ENCODE results near the gene HSP90AB1. TPM values are rescaled to one million over a fixed set of nuclear protein-coding genes. Genes with fewer than 3 reads are reported as not detected.
"Not testable (repeated sequence)": the region's sequence is repeated elsewhere in the genome, so short reads cannot be mapped to it uniquely, and the experiment has no call there.

Gene HSP90AB1
- total RNA-seq, 1 donor from 2014 or later, result 873 TPM

DNA sequence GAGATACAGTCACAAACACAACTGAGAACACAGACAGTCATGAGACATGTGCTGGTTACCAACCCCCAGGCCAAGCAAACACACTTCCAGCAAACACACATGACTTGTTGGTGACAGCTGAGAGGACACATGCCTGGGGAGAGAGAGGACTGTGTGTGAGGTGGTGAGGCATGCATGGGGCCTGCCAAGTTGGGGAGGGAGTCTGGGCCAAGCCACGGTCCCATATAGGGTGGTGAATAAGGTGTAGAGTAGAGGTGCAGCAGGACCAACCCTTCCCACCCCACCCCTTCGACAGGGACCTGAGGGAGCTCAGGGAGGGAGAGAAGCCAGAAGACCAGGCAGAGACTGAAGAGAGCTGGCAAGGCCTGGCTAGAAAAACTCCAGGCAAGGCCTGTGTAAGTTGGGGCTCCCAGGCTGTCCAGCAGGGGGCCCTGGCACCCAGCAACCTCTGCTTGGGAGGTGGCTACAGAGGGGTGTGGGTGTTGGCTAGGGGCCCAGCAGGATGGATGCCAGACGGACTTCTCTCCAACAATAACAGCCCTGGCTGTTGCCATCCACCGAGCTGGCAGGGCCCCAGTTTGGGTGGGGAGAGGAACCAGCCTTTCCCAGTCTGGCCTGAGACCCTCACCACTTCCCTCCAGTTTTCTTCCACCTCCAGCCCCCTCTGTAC is 25.5 kb upstream of the HSP90AB1 start:
- DNase-seq, result peak; percentile 96
- intact Hi-C loops (cut with micrococcal nuclease), result no loop called here
- ATAC-seq, result peak; percentile 67

DNA sequence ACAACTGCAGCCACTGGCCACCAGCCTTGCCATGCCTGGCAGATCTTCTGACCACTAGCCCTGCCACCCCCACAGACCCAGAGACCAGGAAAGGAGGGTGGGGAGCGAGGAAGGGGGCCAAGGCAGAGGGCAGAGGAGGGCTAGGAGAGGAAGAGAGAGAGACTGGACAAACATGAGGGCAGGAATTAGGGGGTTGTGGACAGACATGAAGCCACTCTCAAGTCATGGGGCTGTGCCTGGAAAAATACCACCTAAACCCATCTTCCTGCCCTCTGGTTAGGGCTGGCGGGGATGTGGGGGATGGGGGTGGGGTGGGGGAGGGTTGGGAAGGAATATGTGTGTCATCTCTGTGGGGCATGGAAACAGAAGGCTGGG is 25.0 kb upstream of the HSP90AB1 start:
- intact Hi-C loops (cut with micrococcal nuclease), result no loop called here
- ATAC-seq (no peak), DNase-seq (no peak)

DNA sequence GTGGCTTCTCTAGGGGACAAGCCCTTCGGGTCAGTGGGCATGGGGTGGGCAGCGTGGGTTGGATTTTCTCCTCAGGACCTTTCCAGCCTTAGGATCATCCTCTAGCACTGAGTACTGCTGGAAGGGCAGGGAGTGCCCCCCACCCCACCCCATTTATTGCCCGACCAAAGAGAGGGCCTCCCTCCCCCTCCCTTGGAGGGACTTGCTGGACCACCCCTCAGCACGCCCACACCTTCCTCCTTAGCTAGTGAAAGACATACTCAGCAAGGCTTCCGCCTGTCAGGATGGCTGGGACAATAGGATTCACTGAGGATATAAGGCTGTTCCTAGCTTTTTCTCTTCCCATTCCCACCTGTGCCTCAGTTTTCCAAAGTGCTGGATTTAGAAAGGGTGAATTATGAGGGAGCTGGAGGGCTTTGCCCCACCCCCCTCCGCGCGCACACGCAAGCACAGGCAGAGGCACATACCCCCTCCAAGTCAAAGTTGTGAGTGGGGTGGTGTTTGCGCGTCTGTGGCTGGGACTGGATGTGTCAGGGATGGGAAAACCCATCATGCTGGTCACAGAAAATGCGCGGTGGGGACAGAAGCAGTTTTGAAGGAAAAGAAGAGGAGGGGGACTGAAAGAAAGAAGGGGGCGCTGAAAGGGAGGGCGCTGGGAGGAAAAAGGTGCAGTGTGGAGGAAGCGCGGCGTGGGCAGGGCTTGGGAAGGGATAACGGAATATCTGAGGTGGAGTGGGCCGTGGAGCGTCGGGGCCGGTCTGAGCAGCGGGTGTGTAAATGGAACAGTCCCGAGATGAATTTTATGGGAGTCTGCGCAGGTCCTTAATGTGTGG is 24.2 kb upstream of the HSP90AB1 start:
- ATAC-seq (no peak), DNase-seq (peak; percentile 33)
- intact Hi-C loops (cut with micrococcal nuclease), result no loop called here

DNA sequence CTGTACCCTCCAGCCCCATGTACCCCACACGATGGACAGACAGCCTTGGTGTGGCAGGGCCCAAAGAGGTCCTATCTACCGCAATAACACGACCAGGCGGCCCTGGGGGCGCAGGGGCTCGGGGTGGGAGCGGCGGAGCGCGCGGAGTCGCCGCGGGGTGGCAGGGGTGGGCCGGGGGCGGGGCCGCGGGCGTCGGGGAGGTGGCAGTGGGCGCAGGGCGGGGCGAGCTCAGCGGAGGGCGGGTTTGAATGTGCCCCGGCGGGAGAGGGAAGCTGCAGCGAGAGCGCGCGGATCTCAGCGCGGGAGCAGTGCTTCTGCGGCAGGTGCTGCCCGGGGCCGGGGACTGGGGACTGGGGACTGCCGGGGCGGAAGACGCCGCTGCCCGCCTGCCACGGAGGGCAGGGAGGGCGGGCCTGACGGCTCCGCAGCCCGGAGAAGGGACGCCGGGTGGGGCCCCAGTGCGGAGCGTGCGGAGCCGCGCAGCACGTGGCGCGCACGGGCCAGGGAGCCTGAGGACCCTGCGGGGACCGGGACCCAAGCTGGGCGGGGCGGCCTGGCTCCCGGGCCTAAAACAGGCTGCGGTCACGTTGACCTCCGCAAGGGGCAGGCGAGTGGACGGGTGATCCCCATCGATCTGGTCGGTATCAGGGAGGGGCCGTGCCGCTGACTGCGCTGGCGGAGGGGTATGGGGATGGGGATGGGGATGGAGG is 23.4 kb upstream of the HSP90AB1 start, which contains the start of gene SLC29A1:
Gene SLC29A1 (plus strand): TSS at position 277 of the 710 bp plus-strand sequence. CDS start 3,719 bp downstream, outside the sequence.
- ATAC-seq (peak; percentile 41), DNase-seq (peak; percentile 92)
- intact Hi-C loops (cut with micrococcal nuclease), result no loop called here

DNA sequence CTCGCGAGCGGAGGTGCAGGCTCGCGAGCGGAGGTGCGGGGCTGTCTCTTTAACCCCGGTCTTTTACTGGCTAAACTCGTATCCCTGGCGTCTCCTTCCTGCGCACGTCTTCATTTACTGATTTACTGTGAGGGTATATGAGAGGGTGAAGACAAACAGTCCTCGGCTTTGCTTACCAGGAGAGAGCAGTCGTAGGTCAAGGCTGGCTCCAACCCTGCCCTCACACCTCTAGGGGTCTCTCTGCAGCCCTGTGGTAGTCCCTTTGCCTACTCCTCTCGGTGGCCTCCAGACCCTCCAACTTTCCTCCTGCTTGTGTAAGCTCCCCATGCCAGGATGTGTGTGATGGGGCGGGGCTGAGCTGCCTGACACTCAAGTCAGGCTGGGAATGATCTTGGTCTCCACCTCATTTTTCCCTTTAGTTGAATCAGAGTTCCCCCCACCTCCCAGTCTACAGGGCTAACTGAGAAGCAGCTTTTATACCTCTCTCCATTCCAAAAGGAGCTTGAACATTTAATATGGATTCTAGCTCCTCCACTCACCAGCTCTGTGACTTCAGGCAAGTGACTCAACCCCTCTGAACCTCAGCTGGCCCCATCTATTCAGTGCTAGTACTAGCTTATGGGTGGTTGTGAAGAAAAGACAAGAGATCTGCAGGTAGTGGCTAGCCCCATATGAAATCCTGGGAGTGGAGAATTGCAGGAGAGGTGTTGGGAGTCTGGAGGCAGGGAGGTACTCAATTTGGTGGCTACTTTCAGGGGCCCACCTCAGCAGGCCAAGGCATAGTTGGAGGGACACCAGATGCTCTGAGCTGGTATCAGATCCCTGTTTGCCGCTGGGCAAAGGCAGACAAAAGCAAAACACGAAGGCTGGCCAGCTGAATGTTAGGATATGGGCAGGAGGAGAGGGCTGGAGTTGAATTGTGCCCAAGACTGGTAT is 22.6 kb upstream of the HSP90AB1 start:
- intact Hi-C loops (cut with micrococcal nuclease), result no loop called here
- peak; percentile 46 for DNase-seq
- ATAC-seq, result no peak

DNA sequence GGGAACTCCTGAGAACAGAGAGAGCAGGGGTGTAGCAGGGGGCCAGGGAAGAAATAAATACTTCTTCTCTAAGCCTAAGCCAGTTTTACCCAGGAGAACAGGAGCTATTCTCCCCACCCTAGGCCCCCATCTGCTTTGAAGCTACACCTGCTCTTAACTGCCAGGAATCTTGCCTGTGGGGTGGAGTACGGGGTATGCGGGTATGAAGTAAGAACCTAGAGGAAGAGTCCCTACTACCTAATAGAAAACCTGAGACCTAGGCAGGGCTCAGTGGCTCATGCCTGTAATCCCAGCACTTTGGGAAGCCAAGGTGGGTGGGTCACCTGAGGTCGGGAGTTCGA is 22.0 kb upstream of the HSP90AB1 start:
- ATAC-seq (no peak), DNase-seq (no peak)
- intact Hi-C loops (cut with micrococcal nuclease), result no loop called here

DNA sequence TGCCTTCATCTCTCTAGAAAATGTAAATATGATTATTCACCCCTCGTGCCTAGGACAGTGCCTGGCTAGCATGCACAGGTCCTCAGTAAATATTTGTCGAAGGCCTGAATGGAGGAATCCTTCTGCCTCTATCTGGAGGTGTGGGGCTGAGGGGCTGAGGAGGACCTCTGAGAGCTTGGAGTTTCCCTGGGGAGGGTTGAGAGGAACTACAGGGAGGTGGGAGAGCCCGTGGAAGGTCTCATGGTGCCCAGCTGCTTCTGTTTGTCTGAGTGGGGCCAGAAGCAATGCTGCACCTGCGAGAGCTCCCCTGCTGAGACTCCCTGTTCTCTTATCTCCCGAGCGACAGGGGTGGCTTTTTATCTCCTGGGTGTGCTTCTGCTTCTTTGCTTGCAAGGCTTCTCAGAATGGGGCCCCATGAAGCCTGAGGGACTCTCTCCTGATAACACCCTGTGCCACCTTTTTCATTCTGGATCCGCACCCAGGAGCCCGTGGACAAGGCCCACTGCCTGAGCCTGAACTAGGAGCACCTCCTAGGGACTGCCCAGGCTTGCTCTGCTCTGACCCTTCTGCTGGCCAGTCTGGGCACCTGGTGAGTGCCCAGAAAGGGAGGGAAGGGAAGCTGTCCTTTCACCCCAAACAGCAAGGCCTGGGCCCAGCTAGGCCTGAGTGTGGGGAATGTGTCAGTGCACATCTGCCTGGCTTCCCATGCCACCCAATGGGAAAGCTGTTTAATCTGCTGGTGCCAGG is 21.1 kb upstream of the HSP90AB1 start:
- DNase-seq (no peak), ATAC-seq (no peak)
- intact Hi-C loops (cut with micrococcal nuclease), result no loop called here

DNA sequence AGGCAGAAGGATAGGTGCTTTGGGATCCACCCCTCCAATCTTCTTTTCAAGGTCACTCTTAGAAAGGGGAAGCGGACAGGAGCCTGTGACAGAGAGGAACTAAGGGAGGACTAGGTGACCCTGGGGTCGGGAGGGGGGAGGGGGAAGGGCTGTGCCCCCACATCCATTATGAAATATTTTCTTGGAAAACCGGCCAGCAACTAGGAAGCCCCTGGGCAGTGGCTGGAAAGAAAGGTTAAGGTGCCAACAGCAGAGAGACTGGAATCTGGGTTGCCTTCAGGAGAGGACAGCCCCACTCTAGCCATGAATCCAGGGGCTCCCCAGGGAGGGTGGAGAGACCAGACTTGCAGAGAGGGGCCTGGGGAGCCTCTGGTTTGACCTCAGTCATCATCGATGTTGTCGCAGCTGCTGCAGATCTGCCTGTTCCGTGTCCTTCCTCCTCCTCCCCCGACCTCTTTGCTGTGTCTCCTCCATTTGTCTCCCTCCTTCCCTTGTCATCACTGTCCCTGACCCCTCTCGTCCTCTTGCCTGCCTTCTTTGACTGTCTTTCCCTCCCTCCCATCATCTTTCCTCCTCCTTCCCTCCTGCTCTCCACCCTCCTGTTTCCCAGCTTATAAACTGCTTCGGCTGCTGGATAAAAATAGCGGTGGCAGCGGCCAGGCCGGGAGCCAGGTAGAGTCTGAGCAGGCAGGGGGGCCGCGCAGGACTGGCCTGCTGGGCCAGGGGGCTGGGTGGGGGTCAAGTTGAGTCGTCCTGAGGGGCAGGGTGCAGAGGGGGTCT is 20.3 kb upstream of the HSP90AB1 start:
- DNase-seq (peak; percentile 80), ATAC-seq (peak; percentile 53)
- intact Hi-C loops (cut with micrococcal nuclease), result no loop called here

DNA sequence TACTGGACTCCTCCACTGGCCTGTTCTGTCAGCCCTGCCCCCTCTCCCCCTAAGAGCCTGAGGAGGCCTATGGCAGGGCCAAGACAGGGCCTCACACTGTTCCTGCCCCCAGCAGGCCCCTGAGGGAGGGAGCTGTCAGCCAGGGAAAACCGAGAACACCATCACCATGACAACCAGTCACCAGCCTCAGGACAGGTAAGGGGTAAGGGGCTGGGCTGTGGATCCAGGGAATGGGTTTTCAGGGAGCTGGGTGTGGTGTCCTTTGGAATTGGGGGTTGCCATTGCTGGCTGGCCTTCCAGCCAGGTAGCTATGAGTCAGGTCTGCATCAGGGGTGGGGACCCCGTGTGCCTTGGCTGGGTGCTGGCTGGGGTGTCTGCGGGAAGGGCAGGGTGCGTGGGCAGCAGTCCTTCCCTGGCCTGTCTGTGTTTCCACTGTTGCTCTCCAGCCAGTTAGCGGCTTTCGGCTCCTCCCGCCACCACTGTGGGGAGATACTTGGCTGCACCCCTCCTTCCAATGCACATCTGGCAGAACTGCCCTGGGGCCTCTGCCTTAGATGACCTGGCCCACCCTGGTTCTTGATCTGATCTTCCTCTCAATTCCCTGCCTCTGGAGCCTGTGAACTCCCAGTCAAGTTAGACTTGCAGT is 19.6 kb upstream of the HSP90AB1 start:
- peak; percentile 11 for ATAC-seq
- DNase-seq, result peak; percentile 48
- intact Hi-C loops (cut with micrococcal nuclease), result no loop called here

DNA sequence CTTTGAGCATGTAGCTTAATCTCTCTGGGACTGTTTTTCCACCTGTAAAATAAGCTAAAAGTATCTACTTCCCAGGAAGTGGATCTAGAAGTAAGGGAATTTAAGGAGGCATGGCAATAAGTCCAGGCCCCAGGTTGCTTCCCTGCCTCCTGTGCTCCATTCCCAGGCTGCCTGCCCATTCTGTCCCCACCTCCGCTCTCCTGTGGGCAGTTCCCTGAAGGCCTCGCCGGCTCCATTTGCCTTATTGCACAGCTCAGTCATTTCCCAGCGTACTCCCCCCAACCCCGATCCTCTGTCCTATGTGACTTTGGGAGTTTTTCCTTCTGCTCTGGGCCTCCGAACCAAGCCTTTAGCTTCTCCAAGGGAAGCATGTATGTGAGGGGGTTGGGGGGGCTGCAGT is 18.9 kb upstream of the HSP90AB1 start:
- intact Hi-C loops (cut with micrococcal nuclease), result no loop called here
- ATAC-seq (no peak), DNase-seq (no peak)

DNA sequence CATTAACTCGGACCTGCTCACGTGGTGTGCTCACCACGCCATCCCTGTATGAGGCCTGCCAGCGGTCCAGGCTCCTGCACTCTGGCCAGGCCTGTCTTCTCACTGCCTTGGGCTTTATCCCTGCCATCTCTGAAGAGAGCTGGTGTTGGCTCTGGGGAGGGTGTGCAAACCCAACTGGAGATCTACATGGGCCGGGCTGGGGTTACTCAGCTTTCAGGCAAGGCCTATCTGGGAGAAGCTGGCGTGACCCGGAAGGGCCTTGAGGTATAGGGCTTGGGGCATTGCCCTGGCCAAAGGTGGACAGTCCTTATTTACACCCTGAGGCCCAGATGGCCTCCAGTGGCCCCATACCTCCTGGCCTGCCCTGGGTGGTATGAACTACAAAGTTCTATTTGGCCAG is 18.5 kb upstream of the HSP90AB1 start:
- ATAC-seq, result peak; percentile 1
- intact Hi-C loops (cut with micrococcal nuclease), result no loop called here
- DNase-seq, result no peak

DNA sequence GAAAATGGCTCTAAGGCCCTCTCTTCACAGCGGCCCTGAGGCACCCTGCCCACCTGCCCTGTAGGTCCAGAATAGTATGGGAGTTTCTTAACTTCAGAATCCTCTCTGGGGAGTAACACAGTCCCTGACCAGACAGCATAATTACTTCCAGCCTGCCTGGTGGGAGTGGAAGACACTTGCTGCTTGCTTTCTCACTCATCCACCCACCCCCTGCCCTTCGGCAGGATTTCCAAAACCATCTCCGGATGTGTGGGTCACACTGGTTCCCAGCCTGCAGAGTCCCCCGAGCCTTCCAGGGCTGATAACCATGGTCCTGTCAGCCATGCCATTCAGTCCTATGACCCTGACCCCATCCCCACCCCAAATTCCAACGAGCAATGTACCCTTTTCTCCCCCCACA is 18.1 kb upstream of the HSP90AB1 start:
- no peak for DNase-seq
- ATAC-seq, result no peak
- intact Hi-C loops (cut with micrococcal nuclease), result no loop called here

DNA sequence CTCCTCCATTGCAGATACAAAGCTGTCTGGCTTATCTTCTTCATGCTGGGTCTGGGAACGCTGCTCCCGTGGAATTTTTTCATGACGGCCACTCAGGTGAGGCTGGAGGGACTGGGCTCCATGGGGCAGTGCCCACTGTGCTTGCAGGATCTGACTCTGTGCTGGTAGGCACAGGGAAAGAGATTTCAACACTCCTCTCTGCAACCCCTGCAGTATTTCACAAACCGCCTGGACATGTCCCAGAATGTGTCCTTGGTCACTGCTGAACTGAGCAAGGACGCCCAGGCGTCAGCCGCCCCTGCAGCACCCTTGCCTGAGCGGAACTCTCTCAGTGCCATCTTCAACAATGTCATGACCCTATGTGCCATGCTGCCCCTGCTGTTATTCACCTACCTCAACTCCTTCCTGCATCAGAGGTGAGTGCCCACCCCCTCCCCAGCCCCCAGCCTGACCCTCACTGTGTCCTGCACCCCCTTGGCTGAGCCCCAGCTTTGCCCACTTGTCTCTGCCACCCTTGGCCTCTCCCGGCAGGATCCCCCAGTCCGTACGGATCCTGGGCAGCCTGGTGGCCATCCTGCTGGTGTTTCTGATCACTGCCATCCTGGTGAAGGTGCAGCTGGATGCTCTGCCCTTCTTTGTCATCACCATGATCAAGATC is 17.4 kb upstream of the HSP90AB1 start:
- DNase-seq (peak; percentile 76), ATAC-seq (peak; percentile 56)
- intact Hi-C loops (cut with micrococcal nuclease), result no loop called here

DNA sequence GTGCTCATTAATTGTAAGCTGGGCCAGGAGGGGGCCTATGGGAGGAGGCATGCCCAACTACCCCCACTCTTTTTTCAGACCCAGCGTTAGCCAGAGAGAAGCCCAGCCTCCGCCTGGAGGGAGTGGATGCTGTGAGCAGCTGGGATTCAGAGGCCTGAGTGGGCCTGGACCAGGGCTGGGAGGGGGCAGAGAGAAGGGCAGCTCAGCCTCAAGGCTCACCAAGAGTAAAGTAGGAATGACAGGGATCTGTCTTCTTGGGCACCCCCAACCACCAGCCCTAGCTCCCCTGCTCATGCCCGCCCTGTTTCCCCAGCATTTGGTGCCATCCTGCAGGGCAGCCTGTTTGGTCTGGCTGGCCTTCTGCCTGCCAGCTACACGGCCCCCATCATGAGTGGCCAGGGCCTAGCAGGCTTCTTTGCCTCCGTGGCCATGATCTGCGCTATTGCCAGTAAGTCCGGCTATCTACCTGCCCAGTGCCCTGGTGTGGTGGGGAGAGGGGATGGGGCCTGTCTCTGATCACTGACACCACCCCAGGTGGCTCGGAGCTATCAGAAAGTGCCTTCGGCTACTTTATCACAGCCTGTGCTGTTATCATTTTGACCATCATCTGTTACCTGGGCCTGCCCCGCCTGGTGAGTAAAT is 16.7 kb upstream of the HSP90AB1 start:
- intact Hi-C loops (cut with micrococcal nuclease), result no loop called here
- DNase-seq, result no peak
- no peak for ATAC-seq

DNA sequence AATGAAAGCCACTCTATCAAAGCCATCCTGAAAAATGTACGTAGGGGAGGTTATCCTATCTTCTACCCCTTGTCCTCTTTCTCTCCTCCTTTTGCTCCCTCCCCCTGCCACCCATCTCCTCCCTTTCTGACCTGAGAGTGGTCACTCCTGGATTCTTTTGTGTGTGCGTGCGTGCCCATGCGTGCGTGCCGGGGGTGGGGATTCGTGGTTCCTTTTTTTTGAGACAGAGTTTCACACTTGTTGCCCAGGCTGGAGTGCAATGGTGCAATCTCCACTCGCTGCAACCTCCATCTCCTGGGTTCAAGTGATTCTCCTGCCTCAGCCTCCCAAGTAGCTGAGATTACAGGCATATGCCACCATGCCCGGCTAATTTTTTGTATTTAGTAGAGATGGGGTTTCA is 15.5 kb upstream of the HSP90AB1 start:
- intact Hi-C loops (cut with micrococcal nuclease); ATAC-seq; DNase-seq: not testable (repeated sequence)
